ENCODE results near the gene AHRR.
"Not testable (repeated sequence)": the region's sequence is repeated elsewhere in the genome, so short reads cannot be mapped to it uniquely, and the experiment has no call there.

Gene AHRR

GRCh38 chr5:321230-321725 is at the start of gene AHRR:
TSS of gene AHRR (plus strand) at chr5:321714. CDS start at chr5:343903, 22,189 bp downstream.
- no peak for FAIRE-seq

- not testable (repeated sequence) for FAIRE-seq
These were observed 49.7 kb upstream of the AHRR start for GRCh38 chr5:271828-272167.

- FAIRE-seq, result not testable (repeated sequence)
These were observed 48.4 kb upstream of the AHRR start for GRCh38 chr5:273091-273490.

GRCh38 chr5:273491-273890 is 48.0 kb upstream of the AHRR start:
- not testable (repeated sequence) for FAIRE-seq

- not testable (repeated sequence) for FAIRE-seq
These were observed 47.2 kb upstream of the AHRR start for GRCh38 chr5:274346-274745.

GRCh38 chr5:278646-279045 is 42.9 kb upstream of the AHRR start:
- no peak for FAIRE-seq

GRCh38 chr5:279051-279665 is 42.4 kb upstream of the AHRR start:
- FAIRE-seq, result not testable (repeated sequence)

- no peak for FAIRE-seq
These were observed 35.4 kb upstream of the AHRR start for GRCh38 chr5:285991-286557.

GRCh38 chr5:290200-290599 is 31.3 kb upstream of the AHRR start:
- FAIRE-seq, result not testable (repeated sequence)

- not testable (repeated sequence) for FAIRE-seq
These were observed 30.2 kb upstream of the AHRR start for GRCh38 chr5:291345-291744.

- not testable (repeated sequence) for FAIRE-seq
These were observed 26.7 kb upstream of the AHRR start for GRCh38 chr5:294788-295187.

GRCh38 chr5:296207-296606 is 25.3 kb upstream of the AHRR start:
- FAIRE-seq, result not testable (repeated sequence)

GRCh38 chr5:296954-297353 is 24.6 kb upstream of the AHRR start:
- not testable (repeated sequence) for FAIRE-seq

- FAIRE-seq, result not testable (repeated sequence)
These were observed 24.1 kb upstream of the AHRR start for GRCh38 chr5:297448-297847.

- not testable (repeated sequence) for FAIRE-seq
These were observed 23.4 kb upstream of the AHRR start for GRCh38 chr5:297991-298736.

GRCh38 chr5:298737-299125 is 22.8 kb upstream of the AHRR start:
- FAIRE-seq, result no peak

- FAIRE-seq, result not testable (repeated sequence)
These were observed 21.6 kb upstream of the AHRR start for GRCh38 chr5:299921-300320.

- not testable (repeated sequence) for FAIRE-seq
These were observed 20.7 kb upstream of the AHRR start for GRCh38 chr5:300691-301435.

GRCh38 chr5:302416-302815 is 19.1 kb upstream of the AHRR start:
- not testable (repeated sequence) for FAIRE-seq

GRCh38 chr5:302966-303365 is 18.5 kb upstream of the AHRR start:
- no peak for FAIRE-seq

GRCh38 chr5:303741-304140 is 17.8 kb upstream of the AHRR start:
- FAIRE-seq, result not testable (repeated sequence)

GRCh38 chr5:305050-305449 is 16.5 kb upstream of the AHRR start:
- FAIRE-seq, result no peak

- no peak for FAIRE-seq
These were observed 16.1 kb upstream of the AHRR start for GRCh38 chr5:305459-305858.
